Hindlimb muscle (tissue), 1 donor: ENCODE data around the gene FOXP3. TPM values are rescaled to one million over a fixed set of nuclear protein-coding genes. Genes with fewer than 3 reads are reported as not detected.

Source experiments
- DNase-seq: peaks from one replicate; pipeline ENCODE4 v3.0.0-alpha.2; 2013
- polyA plus RNA-seq: library from polyadenylated mRNA; unstranded; fragments of 120-200 nt; gene quantifications from one replicate; pipeline ENCODE4 v1.2.1, GENCODE V29; 2013; ENCODE audit not compliant: insufficient read length

Gene FOXP3
- polyA plus RNA-seq, 1 donor: 0.66 TPM

GRCh38 chrX:49249616-49250015, 14.9 kb downstream of the FOXP3 start:
- no peak for DNase-seq

GRCh38 chrX:49249071-49249470, 15.4 kb downstream of the FOXP3 start:
- DNase-seq: no peak

GRCh38 chrX:49247916-49248811, 16.3 kb downstream of the FOXP3 start:
- DNase-seq: no peak

- no peak for DNase-seq
These were observed 17.2 kb downstream of the FOXP3 start for GRCh38 chrX:49247346-49247745.

GRCh38 chrX:49246541-49246940, 18.0 kb downstream of the FOXP3 start:
- DNase-seq: no peak

GRCh38 chrX:49244207-49244606, 20.3 kb downstream of the FOXP3 start:
- no peak for DNase-seq

- DNase-seq: no peak
These were observed 21.3 kb downstream of the FOXP3 start for GRCh38 chrX:49243166-49243565.

- DNase-seq: no peak
These were observed 21.9 kb downstream of the FOXP3 start for GRCh38 chrX:49242545-49243066.

GRCh38 chrX:49238735-49239134, 25.8 kb downstream of the FOXP3 start:
- no peak for DNase-seq

- DNase-seq: no peak
These were observed 27.4 kb downstream of the FOXP3 start for GRCh38 chrX:49237060-49237459.

- DNase-seq: no peak
These were observed 30.5 kb downstream of the FOXP3 start for GRCh38 chrX:49233887-49234555.

GRCh38 chrX:49233176-49233575, 31.3 kb downstream of the FOXP3 start, which contains the start of gene CACNA1F:
Gene CACNA1F (minus strand): TSS chrX:49233340. CDS start chrX:49233309, 31 bp downstream.
- DNase-seq: no peak

- DNase-seq: no peak
These were observed 32.0 kb downstream of the FOXP3 start for GRCh38 chrX:49232525-49232924.

GRCh38 chrX:49231333-49232000, 33.0 kb downstream of the FOXP3 start:
- no peak for DNase-seq

- DNase-seq: no peak
These were observed 33.8 kb downstream of the FOXP3 start for GRCh38 chrX:49230500-49231232.

GRCh38 chrX:49228185-49228584, 36.3 kb downstream of the FOXP3 start:
- DNase-seq: no peak

GRCh38 chrX:49227726-49228125, 36.8 kb downstream of the FOXP3 start:
- no peak for DNase-seq

- no peak for DNase-seq
These were observed 37.6 kb downstream of the FOXP3 start for GRCh38 chrX:49226946-49227345.

- no peak for DNase-seq
These were observed 38.7 kb downstream of the FOXP3 start for GRCh38 chrX:49225858-49226257.

GRCh38 chrX:49221868-49222267, 42.6 kb downstream of the FOXP3 start:
- DNase-seq: no peak

GRCh38 chrX:49220100-49220499, 44.4 kb downstream of the FOXP3 start:
- no peak for DNase-seq

GRCh38 chrX:49214996-49215526, 49.4 kb downstream of the FOXP3 start:
- no peak for DNase-seq
